ENCODE data around the gene OR2Z1. TPM values are rescaled to one million over a fixed set of nuclear protein-coding genes. Genes with fewer than 3 reads are reported as not detected.

Gene OR2Z1
- total and polyA plus RNA-seq, 8 donors, result not detected

DNA sequence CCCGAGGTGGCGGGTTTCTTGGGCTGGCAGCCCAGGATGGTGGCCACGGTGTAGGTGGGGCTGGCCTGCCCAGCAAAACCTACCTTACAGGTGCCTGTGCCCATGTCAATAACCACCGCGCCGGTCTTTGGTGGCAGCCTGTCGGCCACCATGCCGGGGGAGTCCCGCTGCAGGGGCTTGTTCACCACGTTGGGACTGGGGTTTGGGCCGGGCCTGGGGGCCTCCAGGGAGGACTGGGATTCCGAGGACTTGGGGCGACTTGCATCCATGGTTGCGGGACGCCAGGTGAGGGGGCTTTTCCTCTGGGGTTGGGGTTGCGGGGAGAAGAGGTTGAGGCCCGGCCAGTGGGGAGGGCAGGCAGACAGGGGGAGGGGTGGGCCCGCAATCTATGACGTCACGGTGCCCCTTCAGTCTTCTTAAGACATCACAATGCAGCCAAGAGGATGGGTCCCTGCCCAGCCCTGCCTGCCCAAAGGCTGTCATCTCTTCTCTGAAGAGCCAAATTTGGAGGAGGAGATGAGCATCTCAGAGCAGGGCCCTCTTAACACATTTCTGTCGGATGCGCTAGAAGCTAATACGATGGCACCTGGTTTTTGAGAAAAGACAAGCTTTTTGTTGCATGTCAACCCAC is 22.9 kb upstream of the OR2Z1 start, which contains the start of gene ACTL9:
TSS of gene ACTL9 (minus strand) at position 363 of the 631 bp plus-strand sequence. CDS start at position 269, 94 bp downstream.
- TF ChIP-seq CTCF (IDR thresholded peaks at IDR 0.05), result no peak
- TF ChIP-seq POLR2A (IDR thresholded peaks at IDR 0.05), result no peak
- no peak for TF ChIP-seq EP300 (IDR thresholded peaks at IDR 0.05)
- no peak for TF ChIP-seq POLR2AphosphoS5 (IDR thresholded peaks at IDR 0.05)
- intact Hi-C loops (cut with DNase I; ENCODE audit: low total_unique reads), result no loop called here
- 49 to 66% (median 57%) methylated on average over 14 to 23 of the region's 23 CpGs for WGBS, 5 donors
- H3K27ac ChIP-seq, result no peak within 1 kb of the TSS
- H3K36me3 ChIP-seq, result no peaks in the 10 kb centered on the region
- H3K9me3 ChIP-seq, result peaks cover 0 to 3% (median 0%) of the 10 kb centered on the region in 4 donors
- no peaks in the 10 kb centered on the region for H3K4me1 ChIP-seq
- H3K4me3 ChIP-seq, result no peak within 1 kb of the TSS
- peaks cover 5 to 91% (median 9%) of the 10 kb centered on the region in 3 donors for H3K27me3 ChIP-seq
- no peak for DNase-seq

- H3K4me1 ChIP-seq, result no peaks in the 10 kb centered on the region
- H3K27ac ChIP-seq, result no peak overlapping the region
- H3K4me3 ChIP-seq, result no peak overlapping the region
- H3K27me3 ChIP-seq, result peaks cover 5 to 78% (median 9%) of the 10 kb centered on the region in 3 donors
- intact Hi-C loops (cut with DNase I; ENCODE audit: low total_unique reads), result no loop called here
- no peaks in the 10 kb centered on the region for H3K36me3 ChIP-seq
- no peak for DNase-seq
- TF ChIP-seq POLR2A (IDR thresholded peaks at IDR 0.05) (no peak), POLR2AphosphoS5 (IDR thresholded peaks at IDR 0.05) (no peak), EP300 (IDR thresholded peaks at IDR 0.05) (no peak), CTCF (IDR thresholded peaks at IDR 0.05) (no peak)
- peaks cover 0 to 3% (median 0%) of the 10 kb centered on the region in 4 donors for H3K9me3 ChIP-seq
These were observed 21.5 kb upstream of the OR2Z1 start for GRCh38 chr19:8699908-8700307.

- H3K9me3 ChIP-seq, result peaks cover 0 to 3% (median 0%) of the 10 kb centered on the region in 4 donors
- DNase-seq, result no peak
- H3K4me1 ChIP-seq, result no peaks in the 10 kb centered on the region
- WGBS, 5 donors, result 58 to 87% (median 80%) methylated on average over 2 of the region's 2 CpGs
- no peaks in the 10 kb centered on the region for H3K36me3 ChIP-seq
- no peak overlapping the region for H3K4me3 ChIP-seq
- no peak overlapping the region for H3K27ac ChIP-seq
- H3K27me3 ChIP-seq, result peaks cover 5 to 67% (median 5%) of the 10 kb centered on the region in 3 donors
- intact Hi-C loops (cut with DNase I; ENCODE audit: low total_unique reads), result no loop called here
- no peak for TF ChIP-seq EP300 (IDR thresholded peaks at IDR 0.05)
- no peak for TF ChIP-seq POLR2AphosphoS5 (IDR thresholded peaks at IDR 0.05)
- TF ChIP-seq POLR2A (IDR thresholded peaks at IDR 0.05), result no peak
- TF ChIP-seq CTCF (IDR thresholded peaks at IDR 0.05), result no peak
These were observed 20.5 kb upstream of the OR2Z1 start for GRCh38 chr19:8700956-8701355.

DNA sequence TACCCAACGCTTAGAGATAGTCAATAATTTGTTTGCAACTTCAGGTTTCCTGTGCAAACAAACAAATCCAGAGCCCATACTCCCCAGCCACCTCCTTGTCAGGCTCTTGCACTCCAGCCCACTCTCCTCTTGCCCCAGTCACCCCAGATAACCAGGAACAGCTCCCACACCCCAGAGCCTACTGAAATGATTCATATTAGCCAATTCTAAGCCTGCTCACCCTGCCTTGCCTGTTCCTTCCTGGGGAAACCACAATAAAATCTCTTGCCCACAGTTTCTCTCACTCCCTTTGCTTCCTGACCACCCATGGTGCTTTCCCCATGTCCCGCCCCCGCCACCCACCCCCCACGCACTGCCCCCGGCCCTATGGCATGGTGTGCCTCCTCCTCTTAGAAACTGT is 19.1 kb upstream of the OR2Z1 start:
- Histone ChIP-seq H3K4me1 (no peaks in the 10 kb centered on the region), H3K27ac (no peak overlapping the region), H3K9me3 (peaks cover 0 to 3% (median 0%) of the 10 kb centered on the region in 4 donors), H3K4me3 (no peak overlapping the region), H3K27me3 (peaks cover 5 to 54% (median 5%) of the 10 kb centered on the region in 3 donors), H3K36me3 (no peaks in the 10 kb centered on the region)
- TF ChIP-seq POLR2A (IDR thresholded peaks at IDR 0.05) (no peak), POLR2AphosphoS5 (IDR thresholded peaks at IDR 0.05) (no peak), CTCF (IDR thresholded peaks at IDR 0.05) (no peak), EP300 (IDR thresholded peaks at IDR 0.05) (no peak)
- DNase-seq, result no peak
- 22 to 39% (median 31%) methylated on average over 5 of the region's 5 CpGs for WGBS, 5 donors
- intact Hi-C loops (cut with DNase I; ENCODE audit: low total_unique reads), result no loop called here

All from stomach (tissue), 9 donors.